ENCODE results near the gene MAFG.

- TF ChIP-seq CTCF (conservative IDR thresholded peaks at IDR 0.05; ENCODE audit: low read length), result no peak
- no peak for TF ChIP-seq EZH2phosphoT487 (IDR thresholded peaks at IDR 0.05; ENCODE audit: borderline replicate concordance)
These were observed 58.8 kb downstream of the MAFG start for GRCh38 chr17:81868674-81869220.
